NT2/D1 (cell line): ENCODE measurements around the gene ZNF41.
"Not testable (repeated sequence)": the region's sequence is repeated elsewhere in the genome, so short reads cannot be mapped to it uniquely, and the experiment has no call there.

Experiments used
- SUZ12 ChIP-seq: IDR thresholded peaks from 2 replicates; pipeline ENCODE4 v1.6.1; 2011; ENCODE audit not compliant: insufficient read length, insufficient read depth; ENCODE audit errors: extremely low read depth
- YY1 ChIP-seq: IDR thresholded peaks from 2 replicates; pipeline ENCODE4 v1.6.1; 2011; ENCODE audit not compliant: insufficient read length, insufficient read depth
- ZNF274 ChIP-seq: IDR thresholded peaks from 2 replicates; pipeline ENCODE4 v1.6.1; 2011; ENCODE audit warnings: mild to moderate bottlenecking, low read depth, low read length

DNA sequence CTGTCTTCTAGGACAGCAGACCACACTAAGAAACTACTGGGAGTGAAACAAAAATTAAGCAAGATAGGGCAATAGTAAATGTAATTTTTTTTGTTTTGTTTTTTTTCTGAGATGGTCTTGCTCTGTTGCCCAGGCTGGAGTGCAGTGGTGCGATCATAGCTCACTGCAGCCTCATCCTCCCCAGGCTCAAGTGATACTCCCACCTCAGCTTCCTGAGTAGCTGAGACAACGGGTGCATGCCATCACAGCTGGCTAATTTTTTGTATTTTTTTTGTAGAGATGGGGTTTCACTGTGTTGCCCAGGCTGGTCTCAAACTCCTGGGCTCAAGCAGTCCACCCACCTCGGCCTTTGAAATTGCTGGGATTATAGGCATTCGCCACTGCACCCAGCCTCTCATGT, 9.1 kb upstream of the ZNF41 start:
- TF ChIP-seq ZNF274, SUZ12, YY1: not testable (repeated sequence)
